ENCODE measurements around the gene IL31.

GRCh38 chr12:122190842-122191668 lies 17.0 kb upstream of the IL31 start:
- TF ChIP-seq CTCF (IDR thresholded peaks at IDR 0.05; ENCODE audit: low read length) (peak; percentile 58), EZH2 (optimal IDR thresholded peaks at IDR 0.05; ENCODE audit: low read depth, low read length) (no peak), EZH2phosphoT487 (IDR thresholded peaks at IDR 0.05; ENCODE audit: low read length) (no peak)
